ENCODE measurements around the gene RHOA. TPM values are rescaled to one million over a fixed set of nuclear protein-coding genes. Genes with fewer than 3 reads are reported as not detected.

Gene RHOA
- total RNA-seq, 3 donors from 2014 or later (not counting 1 experiment from before 2014, with no cell fraction given): 342 to 372 (median 370) TPM

GRCh38 chr3:49445391-49445790, 33.6 kb upstream of the RHOA start:
- H3K9me3 Mint-ChIP-seq: no peaks in the 10 kb centered on the region
- DNase-seq (no peak), ATAC-seq (no peak)
- Histone ChIP-seq H3K27me3 (ENCODE audit: control insufficient read depth, insufficient read depth, low read length) (no peaks in the 10 kb centered on the region), H3K4me3 (ENCODE audit: low read length) (no peak overlapping the region), H3K36me3 (ENCODE audit: control insufficient read depth, insufficient read depth, low read length) (no peaks in the 10 kb centered on the region), H3K4me1 (ENCODE audit: control insufficient read depth, insufficient read depth, low read length) (peaks cover 17% of the 10 kb centered on the region), H3K27ac (ENCODE audit: low read length) (no peak overlapping the region), H3K9me3 (ENCODE audit: control insufficient read depth, insufficient read depth, low read length) (no peaks in the 10 kb centered on the region)
- WGBS (ENCODE audit: insufficient coverage): 98% methylated on average over 5 of the region's 5 CpGs
- peak overlapping the region; percentile 76 to 86 for H3K27ac Mint-ChIP-seq
- peaks cover 5 to 11% of the 10 kb centered on the region in 2 donors for H3K4me1 Mint-ChIP-seq
- no peak overlapping the region for H3K4me3 Mint-ChIP-seq
- no peaks in the 10 kb centered on the region for H3K36me3 Mint-ChIP-seq
- TF ChIP-seq CTCF (IDR thresholded peaks at IDR 0.05): no peak
- intact Hi-C loops (cut with micrococcal nuclease): loop anchor here (5.0 kb wide), 2 partner anchors 58 to 458 kb away; no protein-coding TSS in a partner anchor
- H3K27me3 Mint-ChIP-seq (ENCODE audit: low read depth in 2 of 2): no peaks in the 10 kb centered on the region

GRCh38 chr3:49434731-49435130, 23.0 kb upstream of the RHOA start:
- no peak overlapping the region for H3K27ac Mint-ChIP-seq
- Histone ChIP-seq H3K4me3 (ENCODE audit: low read length) (no peak overlapping the region), H3K36me3 (ENCODE audit: control insufficient read depth, insufficient read depth, low read length) (no peaks in the 10 kb centered on the region), H3K4me1 (ENCODE audit: control insufficient read depth, insufficient read depth, low read length) (peaks cover 5% of the 10 kb centered on the region), H3K27ac (ENCODE audit: low read length) (no peak overlapping the region), H3K27me3 (ENCODE audit: control insufficient read depth, insufficient read depth, low read length) (no peaks in the 10 kb centered on the region), H3K9me3 (ENCODE audit: control insufficient read depth, insufficient read depth, low read length) (no peaks in the 10 kb centered on the region)
- WGBS (ENCODE audit: insufficient coverage): 98% methylated on average over 4 of the region's 5 CpGs
- intact Hi-C loops (cut with micrococcal nuclease): no loop called here
- H3K4me3 Mint-ChIP-seq: no peak overlapping the region
- no peaks in the 10 kb centered on the region for H3K9me3 Mint-ChIP-seq
- H3K4me1 Mint-ChIP-seq: peaks cover 1 to 2% of the 10 kb centered on the region in 2 donors
- no peaks in the 10 kb centered on the region for H3K36me3 Mint-ChIP-seq
- ATAC-seq (no peak), DNase-seq (no peak)
- TF ChIP-seq CTCF (IDR thresholded peaks at IDR 0.05): no peak
- H3K27me3 Mint-ChIP-seq (ENCODE audit: low read depth in 2 of 2): no peaks in the 10 kb centered on the region

- 3% methylated on average over 9 of the region's 9 CpGs for WGBS (ENCODE audit: insufficient coverage)
- no peaks in the 10 kb centered on the region for H3K27me3 ChIP-seq (ENCODE audit: control insufficient read depth, insufficient read depth, low read length)
- H3K9me3 ChIP-seq (ENCODE audit: control insufficient read depth, insufficient read depth, low read length): no peaks in the 10 kb centered on the region
- ATAC-seq (no peak), DNase-seq (no peak)
- peak overlapping the region; percentile 98 for H3K4me3 Mint-ChIP-seq
- intact Hi-C loops (cut with micrococcal nuclease): loop anchor here (1.0 kb wide), 1 partner anchor 16 kb away; the partner anchor contains the start of gene TCTA
- H3K4me3 ChIP-seq (ENCODE audit: low read length): peak overlapping the region; percentile 72
- H3K36me3 ChIP-seq (ENCODE audit: control insufficient read depth, insufficient read depth, low read length): peaks cover 11% of the 10 kb centered on the region
- H3K27me3 Mint-ChIP-seq (ENCODE audit: low read depth in 2 of 2): no peaks in the 10 kb centered on the region
- peak overlapping the region; percentile 91 to 94 for H3K27ac Mint-ChIP-seq
- peak overlapping the region; percentile 76 for H3K27ac ChIP-seq (ENCODE audit: low read length)
- H3K36me3 Mint-ChIP-seq: no peaks in the 10 kb centered on the region
- peaks cover 18 to 19% of the 10 kb centered on the region in 2 donors for H3K4me1 Mint-ChIP-seq
- H3K9me3 Mint-ChIP-seq: no peaks in the 10 kb centered on the region
- H3K4me1 ChIP-seq (ENCODE audit: control insufficient read depth, insufficient read depth, low read length): peaks cover 24% of the 10 kb centered on the region
- TF ChIP-seq CTCF (IDR thresholded peaks at IDR 0.05): no peak
Observed at GRCh38 chr3:49428752-49429080, 16.9 kb upstream of the RHOA start.

GRCh38 chr3:49427586-49427985, 15.8 kb upstream of the RHOA start:
- no peak for TF ChIP-seq CTCF (IDR thresholded peaks at IDR 0.05)
- H3K4me3 Mint-ChIP-seq: peak overlapping the region; percentile 98

More at GRCh38 chr3:49427586-49427985, 15.8 kb upstream of the RHOA start:
- H3K36me3 Mint-ChIP-seq: no peaks in the 10 kb centered on the region
- no peak overlapping the region for H3K27ac Mint-ChIP-seq
- intact Hi-C loops (cut with micrococcal nuclease): no loop called here
- no peak for ATAC-seq
- Histone ChIP-seq H3K4me3 (ENCODE audit: low read length) (no peak overlapping the region), H3K27me3 (ENCODE audit: control insufficient read depth, insufficient read depth, low read length) (no peaks in the 10 kb centered on the region), H3K27ac (ENCODE audit: low read length) (no peak overlapping the region), H3K4me1 (ENCODE audit: control insufficient read depth, insufficient read depth, low read length) (peaks cover 28% of the 10 kb centered on the region), H3K9me3 (ENCODE audit: control insufficient read depth, insufficient read depth, low read length) (no peaks in the 10 kb centered on the region), H3K36me3 (ENCODE audit: control insufficient read depth, insufficient read depth, low read length) (peaks cover 11% of the 10 kb centered on the region)
- WGBS (ENCODE audit: insufficient coverage): 100% methylated on average over 1 of the region's 2 CpGs
- H3K27me3 Mint-ChIP-seq (ENCODE audit: low read depth in 2 of 2): no peaks in the 10 kb centered on the region
- H3K9me3 Mint-ChIP-seq: no peaks in the 10 kb centered on the region
- DNase-seq: no peak
- peaks cover 18 to 19% of the 10 kb centered on the region in 2 donors for H3K4me1 Mint-ChIP-seq
